SK-N-SH (cell line): ENCODE measurements around the gene CAMKMT. TPM values are rescaled to one million over a fixed set of nuclear protein-coding genes. Genes with fewer than 3 reads are reported as not detected.

Experiments
- CTCF ChIA-PET: fragments of 300-600, 350-600 bp; formaldehyde crosslinking; extraction: SDS; loops from one replicate; lab custom pipeline; 2021; lab: Yijun Ruan, JAX
- POLR2A ChIA-PET: fragments of 350-600 bp; sonication (Branson Sonifier 250); formaldehyde crosslinking; extraction: SDS; loops from one replicate; lab custom pipeline; 2020; ENCODE audit warnings: antibody characterized with exemption, inconsistent platforms; lab: Yijun Ruan, JAX
- DNase-seq: peaks from one replicate; pipeline ENCODE4 v3.0.0; 2012
- H2AFZ ChIP-seq: fragments of 200-600 bp; sonication (generic); 2 replicates; pipeline ENCODE4 v1.8.1; 2016; ENCODE audit warnings: antibody characterized with exemption, mild to moderate bottlenecking, low read depth
- H3F3A ChIP-seq: fragments of 200-600 bp; sonication (generic); replicated peaks from 2 replicates; pipeline ENCODE3; 2016; ENCODE audit warnings: antibody characterized with exemption, mild to moderate bottlenecking; ENCODE audit not compliant: insufficient read depth
- H3K27ac ChIP-seq, 2 experiments: fragments of 200-500 bp in 1 of 2; fragments of 200-600 bp in 1 of 2; sonication (Bioruptor generic) in 1 of 2; sonication (generic), shearing (Covaris generic) in 1 of 2; 2 replicates each; pipeline versions ENCODE4 v1.5.1 to v1.6.1; 2014 to 2016; ENCODE audit warnings: low read depth in 2 of 2, inconsistent platforms in 1 of 2, low read length in 1 of 2, mild to moderate bottlenecking in 1 of 2, mixed read lengths in 1 of 2
- H3K27me3 ChIP-seq: fragments of 200-600 bp; sonication (generic), shearing (Covaris generic); 2 replicates; pipeline ENCODE4 v1.6.1; 2016; ENCODE audit warnings: mixed run types; ENCODE audit not compliant: insufficient read depth
- H3K36me3 ChIP-seq, 2 experiments: fragments of 200-500 bp in 1 of 2; fragments of 200-600 bp in 1 of 2; sonication (Bioruptor generic) in 1 of 2; sonication (generic) in 1 of 2; replicated peaks in 1 of 2; 2 replicates each; pipeline versions ENCODE3 to v1.5.1; 2014 to 2016; ENCODE audit warnings: low read length in 1 of 2, mild to moderate bottlenecking in 1 of 2; ENCODE audit not compliant: insufficient read depth in 2 of 2, control insufficient read depth in 1 of 2
- H3K4me1 ChIP-seq, 2 experiments: fragments of 200-500 bp in 1 of 2; fragments of 200-600 bp in 1 of 2; sonication (Bioruptor generic) in 1 of 2; sonication (generic), shearing (Covaris generic) in 1 of 2; 2 replicates each; pipeline versions ENCODE4 v1.5.1 to v1.6.1; 2014 to 2016; ENCODE audit warnings: low read depth in 1 of 2, low read length in 1 of 2, mixed run types in 1 of 2; ENCODE audit not compliant: insufficient read depth in 2 of 2, control insufficient read depth in 1 of 2
- H3K4me2 ChIP-seq: fragments of 200-600 bp; sonication (generic), shearing (Covaris generic); 2 replicates; pipeline ENCODE4 v1.6.1; 2017; ENCODE audit warnings: mixed run types
- H3K4me3 ChIP-seq, 2 experiments: fragments of 200-500 bp in 1 of 2; fragments of 200-600 bp in 1 of 2; sonication (Bioruptor generic) in 1 of 2; sonication (generic), shearing (Covaris generic) in 1 of 2; 2 replicates each; pipeline versions ENCODE4 v1.5.1 to v1.8.1; 2014 to 2016; ENCODE audit warnings: low read depth in 2 of 2, inconsistent platforms in 1 of 2, low read length in 1 of 2, mild to moderate bottlenecking in 1 of 2, mixed read lengths in 1 of 2, moderate library complexity in 1 of 2
- H3K79me2 ChIP-seq: fragments of 200-600 bp; sonication (generic); 2 replicates; pipeline ENCODE4 v1.8.1; 2017; ENCODE audit warnings: mild to moderate bottlenecking; ENCODE audit not compliant: insufficient read depth
- H3K9ac ChIP-seq: fragments of 200-600 bp; sonication (generic); 2 replicates; pipeline ENCODE4 v1.6.1; 2017; ENCODE audit warnings: mixed run types
- H3K9me2 ChIP-seq: fragments of 200-600 bp; sonication (generic); 2 replicates; pipeline ENCODE4 v1.6.1; 2017; ENCODE audit warnings: mixed run types
- H3K9me3 ChIP-seq: fragments of 200-600 bp; sonication (generic); 2 replicates; pipeline ENCODE4 v1.6.1; 2017; ENCODE audit warnings: mixed run types, mild to moderate bottlenecking, moderate library complexity
- H4K20me1 ChIP-seq: fragments of 200-600 bp; sonication (generic); 2 replicates; pipeline ENCODE4 v1.6.1; 2017; ENCODE audit warnings: mild to moderate bottlenecking, mixed run types; ENCODE audit not compliant: insufficient read depth
- ELF1 ChIP-seq: IDR thresholded peaks from 2 replicates; pipeline ENCODE4 v1.4.0; 2012
- EZH2phosphoT487 ChIP-seq: fragments of 200-600 bp; sonication (generic); IDR thresholded peaks from 2 replicates; pipeline ENCODE4 v1.6.1; 2017; ENCODE audit warnings: low read depth, mixed run types, mild to moderate bottlenecking, antibody characterized with exemption, moderate library complexity, borderline replicate concordance
- FOXJ3 ChIP-seq: sonication (generic); formaldehyde crosslinking; IDR thresholded peaks from 2 replicates; pipeline ENCODE4 v1.5.1; 2020; ENCODE audit warnings: mild to moderate bottlenecking, missing genetic modification reagents
- FOXM1 ChIP-seq: IDR thresholded peaks from 2 replicates; pipeline ENCODE4 v1.4.0; 2012; ENCODE audit warnings: low read depth, mild to moderate bottlenecking
- MEF2A ChIP-seq: IDR thresholded peaks from 2 replicates; pipeline ENCODE4 v1.4.0; 2012; ENCODE audit warnings: low read depth, borderline replicate concordance
- MXI1 ChIP-seq: IDR thresholded peaks from 2 replicates; pipeline ENCODE4 v1.6.1; 2012; ENCODE audit warnings: mild to moderate bottlenecking, low read depth, low read length, improper control_type of control experiment
- NRF1 ChIP-seq: IDR thresholded peaks from 2 replicates; pipeline ENCODE4 v1.6.1; 2012; ENCODE audit warnings: low read depth, mild to moderate bottlenecking, low read length
- RAD21 ChIP-seq: IDR thresholded peaks from 2 replicates; pipeline ENCODE4 v1.6.1; 2012; ENCODE audit warnings: mild to moderate bottlenecking, low read length
- RFX5 ChIP-seq: IDR thresholded peaks from 2 replicates; pipeline ENCODE4 v1.6.1; 2012; ENCODE audit warnings: mild to moderate bottlenecking, improper control_type of control experiment, low read length
- RXRA ChIP-seq: IDR thresholded peaks from 2 replicates; pipeline ENCODE4 v1.4.0; 2012; ENCODE audit warnings: low read depth, mild to moderate bottlenecking, borderline replicate concordance
- TEAD4 ChIP-seq: IDR thresholded peaks from 2 replicates; pipeline ENCODE4 v1.4.0; 2012; ENCODE audit warnings: mild to moderate bottlenecking, borderline replicate concordance; ENCODE audit not compliant: insufficient read depth
- WGBS: methylation state at CpG from one replicate; pipeline ENCODE4 v1.1.6; 2017; ENCODE audit warnings: low lambda C conversion rate; 5-methylcytosine and 5-hydroxymethylcytosine counted together
- polyA plus RNA-seq, 3 experiments: library from polyadenylated mRNA; depleted of rRNA; stranded (reverse); fragments of >200 nt; gene quantifications; 2 replicates each; pipeline ENCODE4 v1.2.3, GENCODE V29; 2012
- TF ChIP-seq, protein P1 (sequence below): IDR thresholded peaks from 2 replicates; pipeline ENCODE4 v1.4.0; 2012; ENCODE audit warnings: low read depth, borderline replicate concordance
- TF ChIP-seq, protein P2 (sequence below): fragments of 200-600 bp; sonication (generic); IDR thresholded peaks from 2 replicates; pipeline ENCODE4 v1.6.1; 2017; ENCODE audit warnings: antibody characterized with exemption, mild to moderate bottlenecking, moderate library complexity
- TF ChIP-seq, protein P3 (sequence below): IDR thresholded peaks from 2 replicates; pipeline ENCODE4; 2012

The CAMKMT gene
- polyA plus RNA-seq, 1 of the 3 experiments (the other 2 are of a cell fraction), result 5.9 TPM

- Histone ChIP-seq H3K36me3 (no peaks in the 10 kb centered on the region), H4K20me1 (no peaks in the 10 kb centered on the region), H3K4me3 (no peak overlapping the region), H3K4me1 (peaks cover 0 to 16% of the 10 kb centered on the region in 2 experiments; a peak in 1 of 4 replicates), H3K9ac (no peak overlapping the region), H3K27ac (no peak overlapping the region), H2AFZ (no peak overlapping the region), H3K79me2 (no peaks in the 10 kb centered on the region), H3F3A (no peaks in the 10 kb centered on the region), H3K9me2 (no peaks in the 10 kb centered on the region), H3K27me3 (peaks cover 19% of the 10 kb centered on the region; the same call in 1 of the 2 replicates), H3K4me2 (no peak overlapping the region), H3K9me3 (no peaks in the 10 kb centered on the region)
- DNase-seq, result no peak
- TF ChIP-seq, protein P1, sequence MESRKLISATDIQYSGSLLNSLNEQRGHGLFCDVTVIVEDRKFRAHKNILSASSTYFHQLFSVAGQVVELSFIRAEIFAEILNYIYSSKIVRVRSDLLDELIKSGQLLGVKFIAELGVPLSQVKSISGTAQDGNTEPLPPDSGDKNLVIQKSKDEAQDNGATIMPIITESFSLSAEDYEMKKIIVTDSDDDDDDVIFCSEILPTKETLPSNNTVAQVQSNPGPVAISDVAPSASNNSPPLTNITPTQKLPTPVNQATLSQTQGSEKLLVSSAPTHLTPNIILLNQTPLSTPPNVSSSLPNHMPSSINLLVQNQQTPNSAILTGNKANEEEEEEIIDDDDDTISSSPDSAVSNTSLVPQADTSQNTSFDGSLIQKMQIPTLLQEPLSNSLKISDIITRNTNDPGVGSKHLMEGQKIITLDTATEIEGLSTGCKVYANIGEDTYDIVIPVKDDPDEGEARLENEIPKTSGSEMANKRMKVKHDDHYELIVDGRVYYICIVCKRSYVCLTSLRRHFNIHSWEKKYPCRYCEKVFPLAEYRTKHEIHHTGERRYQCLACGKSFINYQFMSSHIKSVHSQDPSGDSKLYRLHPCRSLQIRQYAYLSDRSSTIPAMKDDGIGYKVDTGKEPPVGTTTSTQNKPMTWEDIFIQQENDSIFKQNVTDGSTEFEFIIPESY, result no peak
- POLR2A ChIA-PET, result interaction anchor here (1.1 kb wide), 1 partner anchor 19 kb away, joined by 3 read pairs; no protein-coding TSS in a partner anchor
- 65% methylated on average over 7 of the region's 7 CpGs for WGBS
- CTCF ChIA-PET, result interaction anchor here (1.2 to 1.4 kb wide), 2 partner anchors 12 to 338 kb away, joined by 3 to 4 read pairs; no protein-coding TSS in a partner anchor
Observed at GRCh38 chr2:44817256-44817655, 455.5 kb downstream of the CAMKMT start.

GRCh38 chr2:44817673-44818335 is 456.1 kb downstream of the CAMKMT start:
- Histone ChIP-seq H4K20me1 (no peaks in the 10 kb centered on the region), H3K27ac (no peak overlapping the region), H3K79me2 (no peaks in the 10 kb centered on the region), H3K27me3 (peaks cover 23% of the 10 kb centered on the region; the same call in 1 of the 2 replicates), H3K4me3 (no peak overlapping the region), H3K4me1 (peaks cover 0 to 13% of the 10 kb centered on the region in 2 experiments; a peak in 1 of 4 replicates), H3K36me3 (no peaks in the 10 kb centered on the region), H3K9me2 (no peaks in the 10 kb centered on the region), H3F3A (no peaks in the 10 kb centered on the region), H3K9me3 (no peaks in the 10 kb centered on the region), H3K4me2 (no peak overlapping the region), H3K9ac (no peak overlapping the region), H2AFZ (no peak overlapping the region)
- POLR2A ChIA-PET, result interaction anchor here (1.1 kb wide), 1 partner anchor 20 kb away, joined by 3 read pairs; no protein-coding TSS in a partner anchor
- TF ChIP-seq TEAD4 (no peak), EZH2phosphoT487 (no peak), RAD21 (no peak), RXRA (no peak), MXI1 (no peak)
- DNase-seq, result no peak
- WGBS, result 41% methylated on average over 2 of the region's 2 CpGs
- CTCF ChIA-PET, result interaction anchor here (1.2 to 1.4 kb wide), 2 partner anchors 12 to 338 kb away, joined by 3 to 4 read pairs; no protein-coding TSS in a partner anchor

DNA sequence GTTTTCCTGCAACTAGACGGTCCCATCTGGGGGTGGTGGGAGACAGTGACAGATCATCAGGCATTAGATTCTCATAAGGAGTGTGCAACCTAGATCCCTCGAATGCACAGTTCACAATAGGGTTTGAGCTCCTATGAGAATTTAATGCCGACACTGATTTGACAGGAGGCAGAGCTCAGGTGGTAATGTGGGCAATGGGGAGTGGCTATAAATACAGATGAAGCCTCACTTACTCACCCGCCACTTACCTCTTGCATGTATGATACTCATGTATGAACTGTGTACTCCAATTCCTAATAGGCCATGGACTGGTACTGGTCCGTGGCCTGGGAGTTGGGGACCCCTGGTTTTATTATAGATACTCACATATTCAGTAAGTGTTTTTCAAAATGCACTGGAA is 457.3 kb downstream of the CAMKMT start:
- no peak overlapping the region for H3K27ac ChIP-seq
- ChIA-PET CTCF (interaction anchor here (0.7 to 1.2 kb wide), 2 partner anchors 10 to 57 kb away, joined by 3 read pairs; no protein-coding TSS in a partner anchor), POLR2A (no interaction called here)
- H3K27me3 ChIP-seq, result peaks cover 23% of the 10 kb centered on the region; the same call in 1 of the 2 replicates
- H4K20me1 ChIP-seq, result no peaks in the 10 kb centered on the region
- no peak for DNase-seq
- no peak overlapping the region for H2AFZ ChIP-seq
- no peaks in the 10 kb centered on the region for H3K9me2 ChIP-seq
- H3K9ac ChIP-seq, result no peak overlapping the region
- H3K79me2 ChIP-seq, result no peaks in the 10 kb centered on the region
- no peak overlapping the region for H3K4me2 ChIP-seq
- peaks cover 0 to 3% of the 10 kb centered on the region in 2 experiments; a peak in 1 of 4 replicates for H3K4me1 ChIP-seq
- H3K36me3 ChIP-seq, result no peaks in the 10 kb centered on the region
- no peaks in the 10 kb centered on the region for H3K9me3 ChIP-seq
- no peak overlapping the region for H3K4me3 ChIP-seq
- H3F3A ChIP-seq, result no peaks in the 10 kb centered on the region
- 50% methylated on average over 5 of the region's 5 CpGs for WGBS
- TF ChIP-seq NRF1 (no peak), TEAD4 (no peak), FOXM1 (no peak), ELF1 (no peak), RFX5 (no peak), RXRA (no peak), MEF2A (no peak), RAD21 (no peak), FOXJ3 (CRISPR knock-in tag) (no peak)
- TF ChIP-seq, protein P2, sequence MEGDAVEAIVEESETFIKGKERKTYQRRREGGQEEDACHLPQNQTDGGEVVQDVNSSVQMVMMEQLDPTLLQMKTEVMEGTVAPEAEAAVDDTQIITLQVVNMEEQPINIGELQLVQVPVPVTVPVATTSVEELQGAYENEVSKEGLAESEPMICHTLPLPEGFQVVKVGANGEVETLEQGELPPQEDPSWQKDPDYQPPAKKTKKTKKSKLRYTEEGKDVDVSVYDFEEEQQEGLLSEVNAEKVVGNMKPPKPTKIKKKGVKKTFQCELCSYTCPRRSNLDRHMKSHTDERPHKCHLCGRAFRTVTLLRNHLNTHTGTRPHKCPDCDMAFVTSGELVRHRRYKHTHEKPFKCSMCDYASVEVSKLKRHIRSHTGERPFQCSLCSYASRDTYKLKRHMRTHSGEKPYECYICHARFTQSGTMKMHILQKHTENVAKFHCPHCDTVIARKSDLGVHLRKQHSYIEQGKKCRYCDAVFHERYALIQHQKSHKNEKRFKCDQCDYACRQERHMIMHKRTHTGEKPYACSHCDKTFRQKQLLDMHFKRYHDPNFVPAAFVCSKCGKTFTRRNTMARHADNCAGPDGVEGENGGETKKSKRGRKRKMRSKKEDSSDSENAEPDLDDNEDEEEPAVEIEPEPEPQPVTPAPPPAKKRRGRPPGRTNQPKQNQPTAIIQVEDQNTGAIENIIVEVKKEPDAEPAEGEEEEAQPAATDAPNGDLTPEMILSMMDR, result no peak
- TF ChIP-seq, protein P3, sequence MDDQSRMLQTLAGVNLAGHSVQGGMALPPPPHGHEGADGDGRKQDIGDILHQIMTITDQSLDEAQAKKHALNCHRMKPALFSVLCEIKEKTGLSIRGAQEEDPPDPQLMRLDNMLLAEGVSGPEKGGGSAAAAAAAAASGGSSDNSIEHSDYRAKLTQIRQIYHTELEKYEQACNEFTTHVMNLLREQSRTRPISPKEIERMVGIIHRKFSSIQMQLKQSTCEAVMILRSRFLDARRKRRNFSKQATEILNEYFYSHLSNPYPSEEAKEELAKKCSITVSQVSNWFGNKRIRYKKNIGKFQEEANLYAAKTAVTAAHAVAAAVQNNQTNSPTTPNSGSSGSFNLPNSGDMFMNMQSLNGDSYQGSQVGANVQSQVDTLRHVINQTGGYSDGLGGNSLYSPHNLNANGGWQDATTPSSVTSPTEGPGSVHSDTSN, result no peak
